PC-9 (cell line): ENCODE measurements around the gene HHAT.

Source experiments
- EZH2 ChIP-seq: fragments of 200-600 bp; sonication (generic); IDR thresholded peaks from 2 replicates; pipeline ENCODE4 v1.8.0; 2017; ENCODE audit warnings: antibody characterized with exemption, low read depth
- TF ChIP-seq, protein P1 (sequence below): fragments of 200-600 bp; sonication (generic); conservative IDR thresholded peaks from 2 replicates; pipeline ENCODE4 v1.6.1; 2017; ENCODE audit warnings: mixed run types, antibody characterized with exemption, mild to moderate bottlenecking, moderate library complexity

DNA sequence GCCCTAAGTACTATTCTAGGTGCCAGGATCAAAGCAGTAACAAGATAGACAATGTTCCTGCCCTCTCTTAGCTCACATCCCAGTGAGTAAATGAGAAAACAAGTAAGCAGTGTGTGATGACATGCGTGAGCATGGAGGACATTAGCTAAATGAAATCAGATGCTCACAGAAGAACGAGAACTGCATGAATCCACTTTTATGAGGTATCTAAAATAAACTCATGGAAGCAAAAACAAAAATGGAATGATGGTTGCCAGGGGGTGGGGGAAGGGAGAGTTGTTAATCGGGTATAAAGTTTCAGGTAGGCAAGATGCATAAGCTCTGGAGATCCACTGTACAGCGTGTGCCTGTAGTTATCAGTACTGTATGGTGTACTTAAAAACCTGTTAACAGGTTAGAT, 195.1 kb downstream of the HHAT start:
- TF ChIP-seq, protein P1, sequence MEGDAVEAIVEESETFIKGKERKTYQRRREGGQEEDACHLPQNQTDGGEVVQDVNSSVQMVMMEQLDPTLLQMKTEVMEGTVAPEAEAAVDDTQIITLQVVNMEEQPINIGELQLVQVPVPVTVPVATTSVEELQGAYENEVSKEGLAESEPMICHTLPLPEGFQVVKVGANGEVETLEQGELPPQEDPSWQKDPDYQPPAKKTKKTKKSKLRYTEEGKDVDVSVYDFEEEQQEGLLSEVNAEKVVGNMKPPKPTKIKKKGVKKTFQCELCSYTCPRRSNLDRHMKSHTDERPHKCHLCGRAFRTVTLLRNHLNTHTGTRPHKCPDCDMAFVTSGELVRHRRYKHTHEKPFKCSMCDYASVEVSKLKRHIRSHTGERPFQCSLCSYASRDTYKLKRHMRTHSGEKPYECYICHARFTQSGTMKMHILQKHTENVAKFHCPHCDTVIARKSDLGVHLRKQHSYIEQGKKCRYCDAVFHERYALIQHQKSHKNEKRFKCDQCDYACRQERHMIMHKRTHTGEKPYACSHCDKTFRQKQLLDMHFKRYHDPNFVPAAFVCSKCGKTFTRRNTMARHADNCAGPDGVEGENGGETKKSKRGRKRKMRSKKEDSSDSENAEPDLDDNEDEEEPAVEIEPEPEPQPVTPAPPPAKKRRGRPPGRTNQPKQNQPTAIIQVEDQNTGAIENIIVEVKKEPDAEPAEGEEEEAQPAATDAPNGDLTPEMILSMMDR = no peak
- no peak for TF ChIP-seq EZH2
